HS-27A (cell line): Measurements from ENCODE around the gene ONECUT2.
"Not testable (repeated sequence)": the region's sequence is repeated elsewhere in the genome, so short reads cannot be mapped to it uniquely, and the experiment has no call there.

ENCODE experiments used
- DNase-seq: peaks from one replicate; pipeline ENCODE4 v3.0.0-alpha.2; 2012; ENCODE audit warnings: low read depth, missing footprints

The ONECUT2 gene

GRCh38 chr18:57434536-57435494 is at the start of gene ONECUT2:
Gene ONECUT2, plus strand, starts transcription at chr18:57435374. Its CDS starts 343 bp downstream, at chr18:57435717.
- peak; percentile 45 for DNase-seq

DNA sequence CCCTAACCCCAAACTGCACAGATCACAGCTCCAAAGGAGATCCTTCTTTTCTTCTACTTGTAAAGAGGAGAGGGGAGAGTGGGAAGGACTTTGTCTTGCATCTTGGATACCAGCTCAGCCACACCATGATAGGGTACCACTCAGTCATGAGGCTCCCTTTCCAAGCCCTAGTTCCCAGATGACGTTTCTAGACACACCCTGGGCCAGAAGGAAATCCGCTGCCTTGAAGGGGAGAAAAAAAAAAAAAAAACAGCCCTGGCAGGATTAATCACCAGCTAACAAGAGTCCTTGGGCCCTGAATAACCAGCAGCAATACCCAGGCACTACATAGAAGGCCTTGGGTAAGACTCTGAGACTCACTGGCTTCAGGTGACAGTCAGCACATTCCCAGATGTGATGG is 45.9 kb upstream of the ONECUT2 start:
- DNase-seq: no peak

GRCh38 chr18:57390044-57390443 is 45.1 kb upstream of the ONECUT2 start:
- DNase-seq: no peak

DNA sequence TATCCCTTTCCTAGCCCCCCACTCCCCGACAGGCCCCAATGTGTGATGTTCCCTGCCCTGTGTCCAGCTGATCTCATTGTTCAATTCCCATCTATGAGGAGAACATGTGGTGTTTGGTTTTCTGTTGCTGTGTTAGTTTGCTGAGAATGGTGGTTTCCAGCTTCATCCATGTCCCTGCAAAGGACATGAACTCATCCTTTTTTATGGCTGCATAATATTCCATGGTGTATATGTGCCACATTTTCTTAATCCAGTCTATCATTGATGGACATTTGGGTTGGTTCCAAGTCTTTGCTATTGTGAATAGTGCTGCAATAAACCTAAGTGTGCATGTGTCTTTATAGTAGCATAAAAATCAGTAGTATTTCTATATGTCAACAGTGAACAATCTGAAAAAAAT is 40.4 kb upstream of the ONECUT2 start:
- not testable (repeated sequence) for DNase-seq

DNA sequence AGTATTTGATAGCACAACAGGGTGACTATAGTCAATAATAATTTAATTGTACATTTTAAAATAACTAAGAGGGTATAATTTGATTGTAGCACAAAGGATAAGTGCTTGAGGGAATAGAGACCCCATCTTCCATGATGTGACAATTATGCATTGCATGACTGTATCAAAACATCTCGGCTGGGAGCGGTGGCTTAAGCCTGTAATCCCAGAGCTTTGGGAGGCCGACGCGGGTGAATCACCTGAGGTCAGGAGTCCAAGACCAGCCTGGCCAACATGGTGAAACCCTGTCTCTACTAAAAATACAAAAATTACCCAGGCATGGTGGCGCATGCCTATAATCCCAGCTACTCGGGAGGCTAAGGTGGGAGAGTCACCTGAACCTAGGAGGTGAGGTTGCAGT is 38.3 kb upstream of the ONECUT2 start:
- not testable (repeated sequence) for DNase-seq

GRCh38 chr18:57397440-57398132 is 37.6 kb upstream of the ONECUT2 start:
- DNase-seq: peak; percentile 26

GRCh38 chr18:57404345-57404744 is 30.8 kb upstream of the ONECUT2 start:
- DNase-seq: no peak

- DNase-seq: no peak
Measured at GRCh38 chr18:57409650-57410049, 25.5 kb upstream of the ONECUT2 start.

GRCh38 chr18:57410749-57411148 is 24.4 kb upstream of the ONECUT2 start:
- DNase-seq: no peak

DNA sequence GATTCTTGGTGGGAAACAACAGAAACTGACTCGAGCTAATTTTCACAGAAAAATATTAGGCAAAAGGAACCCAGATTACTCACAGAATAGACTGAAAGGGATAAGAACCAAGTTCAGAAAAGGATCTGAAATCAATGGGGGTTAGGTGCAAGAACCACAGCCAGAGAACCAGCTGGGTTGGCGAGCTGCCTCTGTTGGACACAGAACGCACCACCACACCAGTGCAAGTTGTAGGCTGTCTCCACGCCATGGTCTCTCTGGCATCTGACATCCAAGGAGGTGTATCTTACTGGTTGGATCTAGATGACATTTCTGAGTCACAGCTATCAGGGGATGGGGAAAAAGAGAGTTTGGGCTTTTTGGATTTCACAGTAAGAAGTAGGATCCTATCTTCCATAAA is 18.6 kb upstream of the ONECUT2 start:
- DNase-seq: no peak

GRCh38 chr18:57422313-57422872 is 12.8 kb upstream of the ONECUT2 start:
- no peak for DNase-seq

- no peak for DNase-seq
Measured at GRCh38 chr18:57423821-57424220, 11.4 kb upstream of the ONECUT2 start.

- DNase-seq: no peak
Measured at GRCh38 chr18:57425096-57425495, 10.1 kb upstream of the ONECUT2 start.

DNA sequence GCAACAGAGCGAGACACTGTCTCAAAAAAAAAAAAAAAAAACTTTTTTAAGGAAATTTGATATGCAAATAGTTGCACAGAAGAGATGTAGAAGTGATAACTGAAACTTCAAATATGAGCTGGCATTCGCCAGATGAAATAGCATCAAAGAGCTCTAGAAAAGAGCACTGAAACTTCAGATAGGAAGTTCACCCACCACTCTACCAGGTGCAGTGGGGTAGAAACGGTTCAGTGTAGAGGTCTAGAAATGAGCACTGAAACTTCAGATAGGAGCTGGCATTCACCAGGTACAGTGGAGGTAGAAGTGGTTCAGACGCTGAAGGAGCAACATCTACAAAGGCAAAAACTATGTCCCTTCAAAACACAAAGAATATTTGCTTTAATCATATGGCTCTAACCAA is 9.0 kb upstream of the ONECUT2 start:
- DNase-seq: no peak

GRCh38 chr18:57427429-57428201 is 7.6 kb upstream of the ONECUT2 start:
- DNase-seq: no peak

DNA sequence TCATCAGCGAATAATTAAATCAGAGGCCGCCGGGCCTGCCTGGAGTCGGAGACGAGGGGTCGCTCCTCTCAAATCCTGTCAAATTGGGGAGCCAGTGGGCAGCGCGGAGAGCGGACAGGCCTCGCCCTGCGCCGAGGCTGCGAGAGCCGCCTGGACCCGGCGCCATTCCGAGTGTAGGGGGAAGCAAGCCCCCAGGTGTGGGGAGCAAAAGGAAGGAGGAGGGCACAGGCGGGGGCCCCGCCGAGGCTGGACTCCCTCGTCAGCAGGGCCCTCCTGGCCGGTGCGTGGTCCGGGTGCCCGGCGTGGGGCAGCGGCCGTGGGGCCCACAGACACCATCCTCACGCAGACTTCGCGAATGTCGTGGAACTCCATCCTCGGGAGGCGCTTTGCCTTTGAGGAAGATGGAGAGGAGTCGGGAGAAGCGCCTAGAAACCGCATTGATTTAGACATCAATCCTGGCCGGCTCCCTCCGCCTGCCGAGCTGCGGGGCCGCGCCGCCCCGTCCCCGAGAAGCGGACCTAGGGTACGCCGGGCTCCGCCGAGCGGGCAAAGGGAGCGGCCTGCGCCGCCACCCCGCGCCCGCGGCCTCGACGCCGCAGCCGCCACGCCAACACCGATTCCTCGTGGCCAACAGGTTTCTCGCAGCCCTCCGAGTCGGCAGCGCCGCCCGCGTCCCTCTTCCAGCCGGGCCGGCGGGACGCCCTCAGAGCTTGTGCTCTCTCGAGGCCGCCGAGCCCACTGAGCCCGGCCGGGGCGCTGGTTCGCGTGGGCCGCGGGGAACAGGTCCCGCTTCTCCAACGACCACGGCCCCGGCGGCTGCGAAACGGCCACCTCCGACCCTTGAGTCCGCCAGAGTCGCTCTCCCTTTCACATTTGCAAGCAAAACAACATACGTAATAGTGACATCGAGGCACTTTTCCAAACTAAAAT is 6.7 kb upstream of the ONECUT2 start:
- no peak for DNase-seq

DNA sequence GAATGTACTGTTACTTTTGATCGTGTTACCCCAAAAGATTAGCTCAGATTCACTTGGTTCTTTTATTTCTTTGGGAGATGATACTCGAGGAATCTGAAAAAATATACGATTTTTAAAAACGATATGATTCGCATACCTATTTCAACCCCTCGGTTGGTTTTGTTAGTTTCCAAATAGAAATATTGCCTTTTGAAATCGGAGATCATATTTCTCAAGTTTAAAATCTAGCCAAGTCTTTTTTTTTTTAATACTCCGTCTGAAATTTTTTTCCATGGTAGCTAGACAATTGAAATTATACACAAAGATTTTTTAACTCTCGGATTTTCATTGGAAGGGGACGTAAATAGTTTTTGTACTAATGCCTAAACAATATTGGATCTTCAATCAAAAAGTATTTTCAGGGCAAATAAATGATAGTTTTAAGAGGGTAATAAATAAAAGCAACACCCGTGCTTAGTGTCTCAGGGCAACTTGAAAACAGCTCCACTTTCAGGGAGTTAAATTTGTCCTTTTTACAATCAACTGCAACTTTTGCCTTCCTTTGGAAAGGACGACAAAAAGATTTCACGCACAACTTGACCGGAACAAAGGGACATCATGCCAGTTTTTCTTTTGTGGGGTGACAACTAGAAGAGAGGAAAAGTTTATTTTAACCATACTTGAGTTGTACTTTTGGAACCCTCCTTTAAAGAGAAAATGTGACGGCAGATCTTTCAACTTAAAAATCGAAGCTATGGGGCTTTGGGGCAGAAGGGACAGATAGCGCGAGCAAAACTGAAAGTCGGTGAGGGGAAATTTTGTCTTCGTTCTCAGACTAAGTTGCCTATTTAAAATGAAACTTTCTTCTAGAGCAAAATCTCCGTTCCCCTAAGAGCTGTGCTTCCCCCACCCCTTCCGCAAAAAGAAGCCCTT is 5.8 kb upstream of the ONECUT2 start:
- no peak for DNase-seq

DNA sequence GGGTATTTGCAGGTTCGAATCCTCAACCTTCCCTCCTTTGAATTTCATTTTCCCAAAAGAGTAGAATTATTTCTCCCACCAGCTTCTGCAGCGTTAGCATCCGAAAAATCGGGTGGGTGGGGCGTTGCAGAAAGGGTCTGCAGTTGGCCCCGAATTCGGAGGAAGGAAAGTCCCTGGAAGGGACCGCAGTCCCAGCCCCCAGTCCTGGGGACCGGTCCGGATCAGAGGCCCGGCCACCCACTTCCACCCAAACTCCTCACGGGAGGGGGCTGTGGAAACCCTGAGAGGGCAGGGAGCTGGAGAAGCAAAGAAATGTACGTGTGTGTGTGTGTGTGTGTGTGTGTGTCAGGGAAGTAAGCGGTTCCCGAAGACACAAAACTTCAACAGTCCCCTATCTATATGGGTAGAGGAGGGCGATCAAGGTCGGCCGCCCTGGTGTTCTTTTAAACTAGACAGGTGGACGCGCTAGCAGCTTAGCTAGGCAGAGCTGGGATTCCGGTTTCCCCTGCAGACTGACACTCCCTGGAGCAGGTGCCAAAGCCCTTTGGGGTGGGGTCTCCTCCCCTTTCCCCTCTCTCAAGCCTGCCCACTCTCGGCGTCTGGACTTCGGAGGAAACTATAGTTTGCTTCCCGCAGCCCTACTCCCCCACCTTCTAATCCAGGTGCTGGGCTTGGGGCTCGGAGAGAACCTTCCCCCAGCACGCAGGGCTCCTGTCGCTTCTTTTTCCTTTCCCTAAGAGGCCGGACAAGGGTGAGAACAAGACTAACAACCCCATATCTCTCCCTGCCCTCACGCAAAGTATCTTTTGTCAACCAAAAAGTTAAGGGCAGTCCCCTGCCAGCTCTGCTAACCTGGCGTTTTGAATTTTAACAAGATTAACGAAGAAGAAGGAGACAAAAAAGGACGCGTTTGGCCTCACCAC is 4.8 kb upstream of the ONECUT2 start:
- no peak for DNase-seq

DNA sequence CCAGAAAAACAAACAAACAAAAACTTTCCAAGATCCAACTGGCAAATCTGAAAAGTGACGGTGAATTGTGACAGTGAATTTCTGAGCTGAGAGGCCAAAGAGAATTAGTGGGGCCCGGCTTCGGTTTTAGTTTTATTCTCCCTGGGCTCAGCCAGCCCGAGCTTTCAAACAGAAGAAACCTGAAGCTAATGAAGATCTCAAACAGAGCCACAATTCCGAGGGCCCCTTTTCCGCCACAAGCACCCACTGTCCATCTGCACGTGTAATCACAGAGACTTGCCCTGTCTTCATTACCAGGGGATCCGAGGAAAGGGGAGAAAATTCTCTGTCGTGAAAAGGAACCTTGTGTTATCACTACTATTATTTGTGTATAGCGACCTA is 4.2 kb upstream of the ONECUT2 start:
- DNase-seq: no peak
